ENCODE data around the gene SCGN.

GRCh38 chr6:25645916-25646315 lies 6.1 kb upstream of the SCGN start:
- TF ChIP-seq JUN (CRISPR knock-in tag; IDR thresholded peaks at IDR 0.05) (no peak), CDX4 (CRISPR knock-in tag; IDR thresholded peaks at IDR 0.05; ENCODE audit: borderline replicate concordance) (no peak), PRDM15 (CRISPR knock-in tag; IDR thresholded peaks at IDR 0.05) (no peak), ESRRA (CRISPR knock-in tag; IDR thresholded peaks at IDR 0.05; ENCODE audit: borderline replicate concordance) (no peak), AFF4 (CRISPR knock-in tag; IDR thresholded peaks at IDR 0.05; ENCODE audit: borderline replicate concordance) (no peak), GABPB1 (CRISPR knock-in tag; IDR thresholded peaks at IDR 0.05) (no peak), E2F1 (CRISPR knock-in tag; IDR thresholded peaks at IDR 0.05) (no peak), CREB1 (CRISPR knock-in tag; IDR thresholded peaks at IDR 0.05) (no peak), CTCF (IDR thresholded peaks at IDR 0.05) (no peak), ATF3 (CRISPR knock-in tag; conservative IDR thresholded peaks at IDR 0.05) (no peak), ZBTB43 (CRISPR knock-in tag; IDR thresholded peaks at IDR 0.05) (no peak), KAT7 (CRISPR knock-in tag; IDR thresholded peaks at IDR 0.05; ENCODE audit: borderline replicate concordance) (no peak)
